Ishikawa (cell line): Measurements from ENCODE around the gene KBTBD6.
A peak's percentile ranks its signal among the peaks of the same experiment; 100 is the strongest.

Experiments used
- CEBPB ChIP-seq: IDR thresholded peaks from 2 replicates; pipeline ENCODE4 v1.6.1; 2012
- CREB1 ChIP-seq: IDR thresholded peaks from 2 replicates; pipeline ENCODE4 v1.6.1; 2012; ENCODE audit warnings: low read depth
- EGR1 ChIP-seq: IDR thresholded peaks from 2 replicates; pipeline ENCODE4 v1.6.1; 2012
- EP300 ChIP-seq: IDR thresholded peaks from 2 replicates; pipeline ENCODE4 v1.6.1; 2012; ENCODE audit warnings: borderline replicate concordance
- FOXM1 ChIP-seq: IDR thresholded peaks from 2 replicates; pipeline ENCODE4 v1.6.1; 2012; ENCODE audit warnings: low read depth, borderline replicate concordance
- NFIC ChIP-seq: IDR thresholded peaks from 2 replicates; pipeline ENCODE4 v1.6.1; 2012
- RAD21 ChIP-seq: IDR thresholded peaks from 2 replicates; pipeline ENCODE4 v1.6.1; 2012; ENCODE audit warnings: low read depth
- TAF1 ChIP-seq: IDR thresholded peaks from 2 replicates; pipeline ENCODE4 v1.6.1; 2012; ENCODE audit warnings: low read depth, mild to moderate bottlenecking
- TCF12 ChIP-seq: IDR thresholded peaks from 2 replicates; pipeline ENCODE4 v1.6.1; 2012; ENCODE audit warnings: low read depth
- TEAD4 ChIP-seq: IDR thresholded peaks from 2 replicates; pipeline ENCODE4 v1.6.1; 2012
- YY1 ChIP-seq: IDR thresholded peaks from 2 replicates; pipeline ENCODE4 v1.6.1; 2012; ENCODE audit warnings: low read depth
- ZBTB7A ChIP-seq: IDR thresholded peaks from 2 replicates; pipeline ENCODE4 v1.6.1; 2012; ENCODE audit warnings: low read depth
- TF ChIP-seq, protein P1 (sequence below): IDR thresholded peaks from 2 replicates; pipeline ENCODE4 v1.6.1; 2012
- TF ChIP-seq, protein P2 (sequence below): IDR thresholded peaks from 2 replicates; pipeline ENCODE4 v1.6.1; 2012; ENCODE audit warnings: low read depth, mild to moderate bottlenecking
- TF ChIP-seq, protein P3 (sequence below): IDR thresholded peaks from 2 replicates; pipeline ENCODE4 v1.6.1; 2012

The KBTBD6 gene, protein sequence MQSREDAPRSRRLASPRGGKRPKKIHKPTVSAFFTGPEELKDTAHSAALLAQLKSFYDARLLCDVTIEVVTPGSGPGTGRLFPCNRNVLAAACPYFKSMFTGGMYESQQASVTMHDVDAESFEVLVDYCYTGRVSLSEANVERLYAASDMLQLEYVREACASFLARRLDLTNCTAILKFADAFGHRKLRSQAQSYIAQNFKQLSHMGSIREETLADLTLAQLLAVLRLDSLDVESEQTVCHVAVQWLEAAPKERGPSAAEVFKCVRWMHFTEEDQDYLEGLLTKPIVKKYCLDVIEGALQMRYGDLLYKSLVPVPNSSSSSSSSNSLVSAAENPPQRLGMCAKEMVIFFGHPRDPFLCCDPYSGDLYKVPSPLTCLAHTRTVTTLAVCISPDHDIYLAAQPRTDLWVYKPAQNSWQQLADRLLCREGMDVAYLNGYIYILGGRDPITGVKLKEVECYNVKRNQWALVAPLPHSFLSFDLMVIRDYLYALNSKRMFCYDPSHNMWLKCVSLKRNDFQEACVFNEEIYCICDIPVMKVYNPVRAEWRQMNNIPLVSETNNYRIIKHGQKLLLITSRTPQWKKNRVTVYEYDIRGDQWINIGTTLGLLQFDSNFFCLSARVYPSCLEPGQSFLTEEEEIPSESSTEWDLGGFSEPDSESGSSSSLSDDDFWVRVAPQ

DNA sequence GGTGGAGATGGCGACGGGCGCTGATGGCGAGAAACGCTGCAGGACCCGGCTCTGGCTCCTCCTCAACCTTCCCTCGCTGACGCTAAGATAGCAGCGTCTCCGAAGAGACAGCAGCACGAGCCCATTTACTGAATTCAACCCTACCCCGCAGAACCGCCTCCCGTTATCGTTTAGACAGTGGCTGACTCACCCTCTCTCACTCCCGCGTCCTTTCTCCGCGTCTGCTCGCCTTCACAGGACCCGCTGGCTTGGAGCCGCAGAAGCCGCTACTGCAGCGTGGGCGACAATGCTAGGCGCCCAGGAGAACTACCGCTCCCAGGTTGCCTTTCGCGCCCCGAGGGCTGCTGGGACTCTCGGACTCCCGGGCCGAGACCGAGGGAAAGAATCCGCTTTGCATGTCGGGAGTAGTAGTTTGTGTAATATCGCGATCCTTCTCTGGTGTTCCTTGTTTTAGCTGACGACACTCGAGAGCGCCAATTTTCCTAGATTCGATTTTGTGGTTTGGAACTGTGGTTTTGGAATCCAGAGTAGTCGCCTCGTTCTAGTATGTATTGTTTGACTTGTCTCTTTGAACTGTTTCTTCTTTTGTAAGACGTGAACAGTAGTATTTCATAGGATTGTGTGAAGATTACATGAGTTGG, at the start of gene KBTBD6:
Gene KBTBD6, minus strand, starts transcription at position 291 of the 641 bp plus-strand sequence. CDS start 291 bp downstream, outside the sequence.
- TF ChIP-seq RAD21: peak; percentile 21; the same call in 1 of the 2 replicates
- no peak for TF ChIP-seq FOXM1
- TF ChIP-seq EGR1: peak; percentile 97
- TF ChIP-seq, protein P1, sequence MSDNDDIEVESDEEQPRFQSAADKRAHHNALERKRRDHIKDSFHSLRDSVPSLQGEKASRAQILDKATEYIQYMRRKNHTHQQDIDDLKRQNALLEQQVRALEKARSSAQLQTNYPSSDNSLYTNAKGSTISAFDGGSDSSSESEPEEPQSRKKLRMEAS: peak; percentile 81
- TF ChIP-seq, protein P2, sequence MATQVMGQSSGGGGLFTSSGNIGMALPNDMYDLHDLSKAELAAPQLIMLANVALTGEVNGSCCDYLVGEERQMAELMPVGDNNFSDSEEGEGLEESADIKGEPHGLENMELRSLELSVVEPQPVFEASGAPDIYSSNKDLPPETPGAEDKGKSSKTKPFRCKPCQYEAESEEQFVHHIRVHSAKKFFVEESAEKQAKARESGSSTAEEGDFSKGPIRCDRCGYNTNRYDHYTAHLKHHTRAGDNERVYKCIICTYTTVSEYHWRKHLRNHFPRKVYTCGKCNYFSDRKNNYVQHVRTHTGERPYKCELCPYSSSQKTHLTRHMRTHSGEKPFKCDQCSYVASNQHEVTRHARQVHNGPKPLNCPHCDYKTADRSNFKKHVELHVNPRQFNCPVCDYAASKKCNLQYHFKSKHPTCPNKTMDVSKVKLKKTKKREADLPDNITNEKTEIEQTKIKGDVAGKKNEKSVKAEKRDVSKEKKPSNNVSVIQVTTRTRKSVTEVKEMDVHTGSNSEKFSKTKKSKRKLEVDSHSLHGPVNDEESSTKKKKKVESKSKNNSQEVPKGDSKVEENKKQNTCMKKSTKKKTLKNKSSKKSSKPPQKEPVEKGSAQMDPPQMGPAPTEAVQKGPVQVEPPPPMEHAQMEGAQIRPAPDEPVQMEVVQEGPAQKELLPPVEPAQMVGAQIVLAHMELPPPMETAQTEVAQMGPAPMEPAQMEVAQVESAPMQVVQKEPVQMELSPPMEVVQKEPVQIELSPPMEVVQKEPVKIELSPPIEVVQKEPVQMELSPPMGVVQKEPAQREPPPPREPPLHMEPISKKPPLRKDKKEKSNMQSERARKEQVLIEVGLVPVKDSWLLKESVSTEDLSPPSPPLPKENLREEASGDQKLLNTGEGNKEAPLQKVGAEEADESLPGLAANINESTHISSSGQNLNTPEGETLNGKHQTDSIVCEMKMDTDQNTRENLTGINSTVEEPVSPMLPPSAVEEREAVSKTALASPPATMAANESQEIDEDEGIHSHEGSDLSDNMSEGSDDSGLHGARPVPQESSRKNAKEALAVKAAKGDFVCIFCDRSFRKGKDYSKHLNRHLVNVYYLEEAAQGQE: no peak
- TF ChIP-seq CREB1: peak; percentile 82
- TF ChIP-seq CEBPB: no peak
- peak; percentile 76 for TF ChIP-seq TCF12
- TF ChIP-seq NFIC: no peak
- no peak for TF ChIP-seq ZBTB7A
- TF ChIP-seq TAF1: peak; percentile 76
- no peak for TF ChIP-seq EP300
- TF ChIP-seq YY1: peak; percentile 72; the same call in 1 of the 2 replicates
- TF ChIP-seq, protein P3, sequence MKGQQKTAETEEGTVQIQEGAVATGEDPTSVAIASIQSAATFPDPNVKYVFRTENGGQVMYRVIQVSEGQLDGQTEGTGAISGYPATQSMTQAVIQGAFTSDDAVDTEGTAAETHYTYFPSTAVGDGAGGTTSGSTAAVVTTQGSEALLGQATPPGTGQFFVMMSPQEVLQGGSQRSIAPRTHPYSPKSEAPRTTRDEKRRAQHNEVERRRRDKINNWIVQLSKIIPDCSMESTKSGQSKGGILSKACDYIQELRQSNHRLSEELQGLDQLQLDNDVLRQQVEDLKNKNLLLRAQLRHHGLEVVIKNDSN: no peak
- peak; percentile 36; the same call in 1 of the 2 replicates for TF ChIP-seq TEAD4

DNA sequence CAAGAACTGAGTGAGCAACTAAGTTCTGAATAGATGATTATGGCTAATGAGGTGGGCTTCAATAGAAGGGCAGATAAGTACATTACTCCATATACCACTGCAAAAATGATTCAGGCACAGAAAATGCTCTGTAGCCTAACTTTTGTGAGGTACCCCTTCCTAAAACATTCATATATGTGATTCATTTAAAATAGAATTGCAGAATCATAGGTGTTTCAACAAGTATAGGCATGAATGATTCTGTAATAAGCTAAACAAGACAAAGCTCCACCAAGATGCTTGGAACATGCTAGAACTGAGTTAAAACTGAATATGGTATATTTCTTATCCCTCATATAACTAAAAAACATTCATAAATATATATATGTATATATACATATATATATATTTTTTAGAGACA, 49.6 kb upstream of the KBTBD6 start:
- TF ChIP-seq EP300 (no peak), FOXM1 (no peak)
- TF ChIP-seq, protein P1: no peak

DNA sequence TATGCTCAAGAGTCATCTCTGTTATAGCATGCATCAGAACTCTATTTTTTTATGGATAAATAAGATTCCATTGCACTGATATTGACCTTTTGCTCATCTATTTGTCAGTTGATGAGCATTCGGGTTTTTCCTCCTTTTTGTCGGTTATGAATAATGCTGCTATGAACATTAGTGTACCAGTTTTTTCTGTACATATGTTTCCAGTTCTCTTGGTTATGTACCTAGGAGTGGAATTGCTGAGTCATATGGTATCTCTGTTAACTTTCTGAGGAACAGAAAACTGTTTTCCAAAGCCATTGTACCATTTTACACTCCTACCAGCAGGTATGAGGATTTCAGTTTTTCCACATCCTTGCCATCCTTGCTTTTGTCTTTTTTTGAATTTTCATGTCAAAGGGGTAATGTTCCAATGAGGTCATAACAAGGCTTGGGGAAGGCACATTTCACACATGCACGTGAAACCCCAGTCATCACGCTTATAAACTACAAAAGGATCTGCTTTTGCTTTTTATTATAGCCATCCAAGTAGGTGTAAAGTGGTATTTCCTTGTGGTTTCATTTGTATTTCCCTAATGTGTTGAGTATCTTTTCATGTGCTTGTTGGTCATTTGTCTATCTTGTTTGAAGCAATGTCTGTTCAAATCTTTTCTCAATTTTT, 47.1 kb upstream of the KBTBD6 start:
- no peak for TF ChIP-seq FOXM1
- TF ChIP-seq TEAD4: no peak
- TF ChIP-seq, protein P2: no peak
- TF ChIP-seq, protein P3: no peak
- no peak for TF ChIP-seq EP300
- no peak for TF ChIP-seq EGR1
- TF ChIP-seq YY1: no peak
- TF ChIP-seq ZBTB7A: no peak
- TF ChIP-seq CREB1: no peak
- no peak for TF ChIP-seq TAF1
- no peak for TF ChIP-seq RAD21
- TF ChIP-seq, protein P1: no peak
- no peak for TF ChIP-seq NFIC
- no peak for TF ChIP-seq TCF12
- no peak for TF ChIP-seq CEBPB

DNA sequence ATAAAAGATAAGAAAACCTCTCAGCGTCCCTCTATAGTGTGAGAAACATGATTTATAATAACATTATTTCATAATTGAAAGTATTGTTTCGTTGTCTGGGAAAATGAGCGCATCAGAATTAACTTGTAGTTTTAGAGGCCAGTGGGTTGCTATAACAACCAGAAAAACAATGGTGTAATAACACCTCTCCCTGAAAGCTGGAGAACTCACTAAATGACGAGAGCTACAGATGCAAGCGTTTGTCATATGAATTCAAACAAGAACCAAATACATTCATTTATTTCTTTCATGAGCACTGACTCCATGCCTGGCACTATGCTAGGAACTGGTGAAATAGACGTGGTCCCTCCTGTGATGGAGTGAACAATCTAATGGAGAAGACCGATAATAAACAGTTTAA, 45.4 kb upstream of the KBTBD6 start:
- no peak for TF ChIP-seq FOXM1
- no peak for TF ChIP-seq CEBPB
- TF ChIP-seq TCF12: no peak
- no peak for TF ChIP-seq TAF1
- TF ChIP-seq, protein P3: no peak
- TF ChIP-seq NFIC: no peak
- TF ChIP-seq, protein P1: no peak
- TF ChIP-seq, protein P2: no peak
- no peak for TF ChIP-seq ZBTB7A
- no peak for TF ChIP-seq YY1
- no peak for TF ChIP-seq RAD21
- no peak for TF ChIP-seq EGR1
- no peak for TF ChIP-seq CREB1
- no peak for TF ChIP-seq EP300
- no peak for TF ChIP-seq TEAD4
